ENCODE data around the gene ARMC9.
"Not testable (repeated sequence)": the region's sequence is repeated elsewhere in the genome, so short reads cannot be mapped to it uniquely, and the experiment has no call there.

ARMC9 gene

GRCh38 chr2:231370749-231371429 lies 172.5 kb downstream of the ARMC9 start:
- DNase-seq, result no peak

DNA sequence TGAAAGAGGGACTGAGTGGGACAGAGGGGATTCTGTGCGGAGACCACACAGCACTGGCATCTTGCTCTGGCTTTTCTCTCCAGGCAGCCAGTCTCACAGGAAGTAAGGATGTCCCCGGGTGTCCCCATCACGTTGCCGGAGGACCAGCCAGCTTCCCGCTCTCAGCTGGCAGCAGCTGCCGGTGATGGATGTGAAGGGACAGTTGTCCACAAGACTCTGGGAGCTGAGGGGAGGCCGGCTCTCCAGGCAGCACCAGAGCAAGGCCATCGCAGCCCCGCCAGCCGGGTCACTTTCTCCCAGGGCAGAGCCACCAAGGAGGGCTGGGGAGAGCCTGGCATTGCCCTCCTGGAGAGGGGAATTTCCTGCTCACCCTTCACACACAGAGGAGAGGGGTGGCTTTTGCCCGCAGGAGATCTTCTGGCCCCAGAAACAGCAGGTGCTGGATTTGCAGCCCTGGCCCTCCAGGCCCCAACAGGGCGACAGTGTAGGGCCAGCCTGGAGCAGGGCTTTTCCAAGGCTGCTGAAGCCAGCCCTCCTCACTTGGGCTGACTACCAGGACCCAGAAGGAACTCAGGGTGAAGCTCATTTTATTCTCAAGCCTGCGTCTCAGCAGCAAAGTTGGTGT lies 173.1 kb downstream of the ARMC9 start:
- no peak for DNase-seq

DNA sequence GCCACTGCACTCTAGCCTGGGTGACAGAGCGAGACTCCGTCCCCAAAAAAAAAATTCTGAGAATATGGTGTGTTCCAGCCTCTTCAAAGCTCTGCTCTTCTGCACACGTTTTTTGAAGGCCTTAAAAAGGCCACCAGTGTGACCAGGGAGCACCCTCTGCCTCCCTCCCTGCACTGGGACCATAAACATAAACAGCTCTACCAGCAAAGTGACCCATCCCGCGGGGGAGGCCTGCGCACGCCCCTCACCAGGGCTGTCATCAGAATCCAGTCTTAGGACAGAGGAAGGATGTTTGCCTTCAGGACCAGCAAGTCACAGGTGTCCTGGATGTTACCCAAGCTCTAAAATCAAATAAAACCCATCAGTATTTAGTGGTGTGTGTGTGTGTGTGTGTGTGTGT lies 173.9 kb downstream of the ARMC9 start:
- DNase-seq, result no peak

GRCh38 chr2:231373184-231373583 lies 174.8 kb downstream of the ARMC9 start:
- no peak for DNase-seq

DNA sequence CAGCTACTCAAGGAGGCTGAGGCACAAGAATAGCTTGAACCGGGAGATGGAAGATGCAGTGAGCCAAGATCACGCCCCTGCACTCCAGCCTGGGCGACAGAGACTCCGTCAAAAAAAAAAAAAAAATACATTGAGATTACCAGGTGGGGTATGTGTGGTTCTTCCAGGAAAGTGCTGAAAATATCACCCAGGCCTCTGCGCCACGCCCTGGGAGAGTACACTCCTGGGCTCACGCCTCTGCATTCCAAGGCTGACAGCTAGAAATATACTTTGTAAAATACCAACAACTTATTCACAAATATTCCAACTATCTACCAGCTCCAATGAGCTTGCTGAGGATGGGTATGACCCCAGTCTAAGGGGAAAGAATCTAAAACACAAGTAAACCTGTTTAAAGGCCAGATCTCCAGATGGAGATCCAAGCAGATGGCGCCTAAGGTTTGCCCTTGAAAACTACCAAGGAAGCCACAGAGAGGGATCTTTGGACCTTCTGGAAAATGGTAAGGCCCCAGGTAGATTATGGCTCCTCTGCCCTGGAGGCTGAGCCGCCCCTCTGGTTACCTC lies 175.4 kb downstream of the ARMC9 start:
- no peak for DNase-seq

DNA sequence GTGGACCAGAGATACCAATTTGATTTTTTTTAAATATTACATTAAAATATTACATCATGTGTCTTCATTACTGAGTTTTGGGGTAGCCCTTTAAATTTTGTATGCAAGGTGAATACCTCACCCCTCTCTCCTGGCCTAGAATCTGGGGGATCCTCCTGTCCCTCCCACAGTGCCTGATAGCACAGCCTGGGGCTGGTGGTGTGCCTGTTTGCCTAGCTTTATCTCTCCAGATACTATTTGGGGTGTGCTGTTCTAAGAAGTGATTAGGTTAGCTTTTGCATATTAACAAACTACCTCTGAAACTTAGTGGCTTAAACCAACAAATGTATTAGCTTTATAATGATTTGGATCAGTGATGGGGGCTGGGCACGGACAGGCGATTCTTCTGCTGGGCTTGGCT lies 176.3 kb downstream of the ARMC9 start:
- no peak for DNase-seq

DNA sequence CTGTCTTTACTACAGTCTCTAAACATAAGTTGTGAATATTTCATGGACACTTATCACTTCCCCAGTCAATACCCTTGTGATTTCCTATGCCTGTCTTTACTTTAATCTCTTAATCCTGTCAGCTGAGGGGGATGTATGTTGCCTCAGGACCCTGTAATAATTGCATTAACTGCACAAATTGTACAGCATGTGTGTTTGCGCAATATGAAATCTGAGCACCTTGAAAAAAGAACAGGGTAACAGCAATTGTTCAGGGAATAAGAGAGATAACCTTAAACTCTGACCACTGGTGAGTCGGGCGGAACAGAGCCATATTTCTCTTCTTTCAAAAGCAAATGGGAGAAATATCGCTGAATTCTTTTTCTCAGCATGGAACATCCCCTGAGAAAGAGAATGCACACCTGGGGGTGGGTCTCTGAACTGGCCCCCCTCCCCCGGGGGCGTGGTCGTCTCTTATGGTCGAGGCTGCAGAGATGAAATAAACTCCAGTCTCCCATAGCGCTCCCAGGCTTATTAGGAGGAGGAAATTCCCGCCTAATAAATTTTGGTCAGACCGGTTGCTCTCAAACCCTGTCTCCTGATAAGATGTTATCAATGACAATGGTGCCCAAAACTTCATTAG lies 177.7 kb downstream of the ARMC9 start:
- not testable (repeated sequence) for DNase-seq

GRCh38 chr2:231376857-231377256 lies 178.4 kb downstream of the ARMC9 start:
- DNase-seq, result no peak

GRCh38 chr2:231378026-231378722 lies 179.7 kb downstream of the ARMC9 start:
- DNase-seq, result no peak

DNA sequence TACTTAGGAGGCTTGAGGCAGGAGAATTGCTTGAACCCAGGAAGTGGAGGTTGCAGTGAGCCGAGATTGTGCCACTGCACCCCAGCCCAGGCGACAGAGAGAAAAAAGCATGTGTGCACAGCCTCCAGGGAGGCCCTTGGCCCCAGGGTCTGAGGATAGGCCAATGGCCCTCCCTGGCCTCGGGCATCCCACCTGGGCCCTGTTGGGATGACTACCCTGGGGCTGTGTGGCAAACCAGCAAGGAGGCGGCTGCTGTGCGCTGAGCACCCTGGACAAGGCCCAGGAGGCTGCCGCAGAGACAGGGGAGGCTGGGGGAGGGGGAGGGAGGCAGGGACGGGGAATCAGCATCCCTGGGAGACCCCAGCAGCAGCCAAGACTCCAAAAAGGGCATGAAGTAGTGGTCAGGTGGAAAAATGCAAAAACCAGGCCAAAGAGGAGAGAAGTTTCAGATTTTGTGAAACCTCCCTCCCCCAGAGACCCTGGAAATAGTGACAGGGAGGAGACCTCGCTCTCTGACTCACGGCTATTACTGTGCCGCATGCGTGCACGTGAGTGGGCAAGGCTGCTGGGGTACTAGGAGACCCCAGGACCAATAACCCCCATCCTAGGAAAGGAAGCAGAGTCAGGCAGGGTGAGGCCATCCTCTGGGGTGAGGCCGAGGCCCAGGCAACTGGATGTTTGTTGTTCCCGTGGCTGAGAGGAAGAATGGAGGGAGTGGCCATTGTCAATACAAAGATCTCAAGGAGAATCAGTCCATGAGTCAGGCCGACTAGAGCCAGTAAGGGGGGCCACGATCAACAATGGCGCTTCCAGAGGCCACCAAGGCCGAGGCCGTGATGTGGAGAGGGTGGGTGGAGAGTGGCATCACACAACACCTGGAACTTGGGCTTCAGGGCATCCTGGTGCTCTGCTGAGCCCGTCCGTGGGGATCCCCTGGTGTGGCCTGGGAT lies 181.1 kb downstream of the ARMC9 start:
- no peak for DNase-seq

- DNase-seq, result no peak
Measured at GRCh38 chr2:231380307-231380706, 181.9 kb downstream of the ARMC9 start.

DNA sequence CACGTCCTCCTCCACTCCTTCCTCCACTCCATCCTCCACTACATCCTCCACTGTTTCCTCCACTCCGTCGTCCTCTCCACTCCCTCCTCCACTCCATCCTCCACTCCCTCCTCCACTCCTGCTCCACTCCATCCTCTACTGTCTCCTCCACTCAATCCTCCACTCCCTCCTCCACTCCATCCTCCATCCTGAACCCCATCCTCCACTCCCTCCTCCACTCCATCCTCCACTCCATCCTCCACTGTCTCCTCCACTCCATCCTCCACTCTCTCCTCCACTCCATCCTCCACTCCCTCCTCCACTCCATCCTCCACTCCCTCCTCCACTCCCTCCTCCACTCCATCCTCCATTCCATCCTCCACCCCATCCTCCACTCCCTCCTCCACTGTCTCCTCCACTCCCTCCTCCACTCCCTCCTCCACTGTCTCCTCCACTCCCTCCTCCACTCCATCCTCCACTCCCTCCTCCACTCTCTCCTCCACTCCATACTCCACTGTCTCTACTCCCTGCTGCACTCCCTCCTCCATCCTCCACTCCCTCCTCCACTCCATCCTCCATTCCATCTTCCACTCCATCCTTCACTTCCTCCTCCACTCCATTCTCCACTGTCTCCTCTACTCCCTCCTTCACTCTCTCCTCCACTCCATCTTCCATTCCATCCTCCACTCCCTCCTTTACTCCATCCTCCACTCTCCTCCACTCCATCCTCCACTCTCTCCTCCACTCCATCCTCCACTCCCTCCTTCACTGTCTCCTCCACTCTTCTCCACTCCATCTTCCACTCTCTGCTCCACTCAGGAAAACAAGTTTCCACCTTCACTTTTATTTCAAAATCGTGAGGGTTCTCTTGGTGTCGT lies 182.8 kb downstream of the ARMC9 start:
- DNase-seq, result no peak

GRCh38 chr2:231382116-231382515 lies 183.7 kb downstream of the ARMC9 start:
- DNase-seq, result no peak

DNA sequence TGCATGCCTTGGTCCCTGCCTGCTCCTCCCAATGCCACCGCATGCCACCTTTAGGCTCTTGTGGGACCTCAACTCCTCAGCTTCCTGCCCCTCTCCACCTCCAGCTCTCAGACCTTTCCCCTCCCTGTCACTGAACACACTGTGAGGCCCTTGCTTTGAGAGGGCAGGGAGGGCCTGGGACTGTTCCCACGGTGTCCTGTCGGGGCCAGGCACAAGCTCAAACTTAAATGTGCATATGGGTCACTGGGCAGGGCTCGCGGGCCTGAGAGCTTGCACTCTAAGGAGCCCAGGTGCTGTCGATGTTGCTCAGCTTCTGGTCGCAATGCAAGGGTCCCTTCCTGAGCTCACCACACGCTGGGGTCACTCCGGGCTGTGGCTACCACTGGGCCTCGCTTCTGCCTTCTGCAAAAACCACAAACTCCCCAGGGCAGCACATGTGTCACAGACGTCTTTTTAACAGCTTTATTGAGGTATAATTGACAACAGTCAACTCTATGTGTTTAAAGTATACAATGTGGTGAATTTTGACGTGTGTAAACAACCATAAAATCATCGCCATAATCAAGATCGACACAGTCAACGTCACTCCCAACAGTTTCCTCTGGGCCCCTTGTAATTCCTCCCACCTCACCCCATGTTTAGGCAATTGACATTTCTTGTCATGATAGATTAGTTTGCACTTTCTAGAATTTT lies 185.1 kb downstream of the ARMC9 start:
- DNase-seq, result no peak

DNA sequence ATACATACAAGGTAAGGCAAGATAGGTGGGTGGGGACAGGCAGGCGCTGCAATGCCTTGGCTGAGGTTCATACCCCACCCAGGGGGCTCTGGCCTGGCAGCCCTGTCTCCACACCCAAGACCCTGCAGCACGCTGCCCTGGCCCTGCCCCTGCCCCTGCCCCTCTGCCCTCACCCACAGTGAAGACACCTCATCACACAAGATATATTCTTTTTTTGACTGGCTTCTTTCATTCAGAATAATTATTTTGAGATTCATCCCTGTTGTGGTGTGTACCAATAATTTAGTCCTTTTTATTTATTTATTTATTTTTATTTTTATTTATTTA lies 185.6 kb downstream of the ARMC9 start:
- no peak for DNase-seq

GRCh38 chr2:231384970-231385369 lies 186.5 kb downstream of the ARMC9 start:
- no peak for DNase-seq

DNA sequence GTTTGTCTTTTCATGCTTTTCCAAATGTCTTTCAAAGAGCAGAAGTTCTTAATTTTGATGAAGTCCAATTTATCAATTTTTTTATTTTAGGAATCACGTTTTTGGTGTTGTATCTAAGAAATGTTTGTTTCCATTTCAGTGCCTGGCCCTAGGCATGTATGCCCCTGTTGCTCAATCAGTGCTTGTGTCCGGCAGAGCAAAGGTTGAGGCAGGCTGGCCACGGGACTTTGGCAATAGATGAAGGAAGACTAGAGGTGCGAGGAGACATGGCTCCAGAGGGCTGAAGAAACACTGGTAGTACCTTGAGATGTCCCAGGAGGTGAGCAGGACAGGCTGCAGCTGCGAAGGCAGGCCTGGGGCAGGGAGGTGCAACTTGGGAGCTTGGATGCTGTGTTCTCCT lies 187.0 kb downstream of the ARMC9 start:
- no peak for DNase-seq

- DNase-seq, result no peak
Measured at GRCh38 chr2:231386446-231386845, 188.0 kb downstream of the ARMC9 start.

- no peak for DNase-seq
Measured at GRCh38 chr2:231387904-231388724, 189.7 kb downstream of the ARMC9 start.
